K562 (cell line): ENCODE measurements around the gene FAM234A. TPM values are rescaled to one million over a fixed set of nuclear protein-coding genes. Genes with fewer than 3 reads are reported as not detected.
A peak's percentile ranks its signal among the peaks of the same experiment; 100 is the strongest.

ENCODE experiments used
- ATF7 ChIP-seq: fragments of 450-650 bp; IDR thresholded peaks from 2 replicates; pipeline ENCODE4 v1.7.1; 2014; ENCODE audit warnings: mild to moderate bottlenecking, moderate library complexity
- BRCA1 ChIP-seq, 2 experiments: fragments of 450-650 bp in 1 of 2; sonication (generic) in 1 of 2; formaldehyde crosslinking in 1 of 2; IDR thresholded peaks; 2 replicates each; pipeline versions ENCODE4 v1.5.0 to v1.6.1; 2017 to 2020; ENCODE audit warnings: mild to moderate bottlenecking in 1 of 2, missing genetic modification reagents in 1 of 2
- CAMTA2 ChIP-seq: fragments of 250-450 bp; sonication (Bioruptor Pico); conservative IDR thresholded peaks from 2 replicates; pipeline ENCODE4 v1.5.1; 2022
- DACH1 ChIP-seq: fragments of 450-650 bp; IDR thresholded peaks from 2 replicates; pipeline ENCODE4 v1.6.1; 2018; ENCODE audit not compliant: partially characterized antibody
- E2F3 ChIP-seq: fragments of 250-450 bp; sonication (Bioruptor Pico); IDR thresholded peaks from 2 replicates; pipeline ENCODE4 v1.4.0; 2020; ENCODE audit warnings: mild to moderate bottlenecking
- ELF4 ChIP-seq: fragments of 450-650 bp; formaldehyde crosslinking; IDR thresholded peaks from 2 replicates; pipeline ENCODE4 v1.4.0; 2022; ENCODE audit warnings: missing genetic modification characterization
- GABPA ChIP-seq: fragments of 200-800 bp; sonication (Bioruptor generic); conservative IDR thresholded peaks from 2 replicates; pipeline ENCODE4 v1.6.1; 2016; ENCODE audit warnings: low read depth, missing genetic modification characterization, missing compliant biosample characterization
- MIER1 ChIP-seq: fragments of 450-650 bp; IDR thresholded peaks from 2 replicates; pipeline ENCODE4 v1.6.1; 2016; ENCODE audit warnings: antibody characterized with exemption, mild to moderate bottlenecking, low read depth
- NFXL1 ChIP-seq: fragments of 450-650 bp; formaldehyde crosslinking; IDR thresholded peaks from 2 replicates; pipeline ENCODE4 v1.4.0; 2021; ENCODE audit warnings: mild to moderate bottlenecking
- POLR2AphosphoS5 ChIP-seq: IDR thresholded peaks from 2 replicates; pipeline ENCODE4 v1.6.1; 2011; ENCODE audit warnings: mild to moderate bottlenecking, low read depth, low read length, moderate library complexity; ENCODE audit not compliant: control insufficient read depth, insufficient read depth
- PPARD ChIP-seq: fragments of 250-450 bp; sonication (Bioruptor Pico); IDR thresholded peaks from 2 replicates; pipeline ENCODE4 v1.8.0; 2022; ENCODE audit warnings: inconsistent platforms, mild to moderate bottlenecking, moderate library complexity
- PURB ChIP-seq: sonication (generic); formaldehyde crosslinking; IDR thresholded peaks from 2 replicates; pipeline ENCODE4 v1.9.0; 2021; ENCODE audit warnings: low read depth, mild to moderate bottlenecking, missing genetic modification reagents
- SMC3 ChIP-seq: conservative IDR thresholded peaks from 2 replicates; pipeline ENCODE4 v1.6.1; 2011; ENCODE audit warnings: low read depth, low read length, improper control_type of control experiment; ENCODE audit not compliant: insufficient read depth
- SNRNP70 ChIP-seq: fragments of 200-400 bp; formaldehyde crosslinking; optimal IDR thresholded peaks from 2 replicates; pipeline ENCODE3; 2017; ENCODE audit warnings: low read depth, low read length
- SOX6 ChIP-seq: fragments of 450-650 bp; IDR thresholded peaks from 2 replicates; pipeline ENCODE4 v1.6.1; 2014; ENCODE audit warnings: mild to moderate bottlenecking
- TAF15 ChIP-seq: fragments of 200-400 bp; formaldehyde crosslinking; IDR thresholded peaks from 2 replicates; pipeline ENCODE4 v1.6.1; 2017; ENCODE audit warnings: mild to moderate bottlenecking, low read depth, low read length, moderate library complexity
- TOE1 ChIP-seq, 2 experiments: fragments of 450-650 bp in 1 of 2; sonication (generic) in 1 of 2; formaldehyde crosslinking in 1 of 2; IDR thresholded peaks; 2 replicates each; pipeline versions ENCODE4 v1.7.1 to v1.8.0; 2016 to 2022; ENCODE audit warnings: borderline replicate concordance in 2 of 2, mild to moderate bottlenecking in 2 of 2, antibody characterized with exemption in 1 of 2, inconsistent platforms in 1 of 2, low read depth in 1 of 2, missing genetic modification reagents in 1 of 2, moderate library complexity in 1 of 2
- ZC3H4 ChIP-seq: sonication (generic); formaldehyde crosslinking; IDR thresholded peaks from 2 replicates; pipeline ENCODE4 v1.9.0; 2021; ENCODE audit warnings: missing genetic modification reagents, borderline replicate concordance
- ZFX ChIP-seq: sonication (generic); formaldehyde crosslinking; IDR thresholded peaks from 2 replicates; pipeline ENCODE4 v1.8.0; 2022; ENCODE audit warnings: mild to moderate bottlenecking, missing genetic modification reagents, moderate library complexity
- ZNF143 ChIP-seq: sonication (generic); formaldehyde crosslinking; IDR thresholded peaks from 2 replicates; pipeline ENCODE4 v1.9.0; 2022; ENCODE audit warnings: mild to moderate bottlenecking, missing genetic modification reagents
- ZNF668 ChIP-seq: fragments of 250-450 bp; sonication (Bioruptor Pico); IDR thresholded peaks from 2 replicates; pipeline ENCODE4 v1.8.0; 2022; ENCODE audit warnings: mild to moderate bottlenecking, inconsistent platforms
- polyA plus RNA-seq, 8 experiments: library from polyadenylated mRNA; depleted of rRNA in 4 of 8; stranded (reverse) in 5 of 8; unstranded in 3 of 8; fragments of >200 nt; fragmentation: Nextera tagmentation in 2 of 8; fragmentation: Illumina TruSeq in 1 of 8; extraction: Ambion mirVana in 2 of 8; extraction: Trizol in 1 of 8; gene quantifications; 2 replicates each; pipeline versions ENCODE4 v1.2.1 to v1.2.3, GENCODE V29; 2011 to 2014; ENCODE audit warnings: inconsistent platforms in 1 of 8, missing spikeins in 1 of 8
- total RNA-seq, 7 experiments: library from RNA; depleted of rRNA in 6 of 7; stranded (reverse); fragments of >200 nt in 6 of 7; fragmentation: Illumina TruSeq in 2 of 7; extraction: Trizol in 2 of 7; gene quantifications; 2 replicates each; pipeline versions ENCODE4 v1.2.1 to v1.2.3, GENCODE V29; 2011 to 2021; ENCODE audit warnings: low replicate concordance in 1 of 7
- TF ChIP-seq, protein P1 (sequence below): fragments of 250-450 bp; sonication (Bioruptor Pico); IDR thresholded peaks from 2 replicates; pipeline ENCODE4 v1.5.0; 2021
- TF ChIP-seq, protein P2 (sequence below): sonication (generic); formaldehyde crosslinking; IDR thresholded peaks from 2 replicates; pipeline ENCODE4 v1.9.0; 2022; ENCODE audit warnings: mild to moderate bottlenecking, missing genetic modification reagents
- TF ChIP-seq, protein P3 (sequence below): sonication (generic); formaldehyde crosslinking; IDR thresholded peaks from 2 replicates; pipeline ENCODE4 v1.8.1; 2023; ENCODE audit warnings: mild to moderate bottlenecking, missing genetic modification reagents, moderate library complexity
- TF ChIP-seq, protein P4 (sequence below): fragments of 450-650 bp; IDR thresholded peaks from one replicate; pipeline ENCODE4 v1.6.1; 2018; ENCODE audit warnings: mild to moderate bottlenecking, moderate library complexity; ENCODE audit not compliant: partially characterized antibody

FAM234A gene
- total and polyA plus RNA-seq, 9 of the 15 experiments (the other 6 are each of a cell fraction or from before 2014, with no cell fraction given) = 1.0 to 47.9 (median 15.0) TPM

DNA sequence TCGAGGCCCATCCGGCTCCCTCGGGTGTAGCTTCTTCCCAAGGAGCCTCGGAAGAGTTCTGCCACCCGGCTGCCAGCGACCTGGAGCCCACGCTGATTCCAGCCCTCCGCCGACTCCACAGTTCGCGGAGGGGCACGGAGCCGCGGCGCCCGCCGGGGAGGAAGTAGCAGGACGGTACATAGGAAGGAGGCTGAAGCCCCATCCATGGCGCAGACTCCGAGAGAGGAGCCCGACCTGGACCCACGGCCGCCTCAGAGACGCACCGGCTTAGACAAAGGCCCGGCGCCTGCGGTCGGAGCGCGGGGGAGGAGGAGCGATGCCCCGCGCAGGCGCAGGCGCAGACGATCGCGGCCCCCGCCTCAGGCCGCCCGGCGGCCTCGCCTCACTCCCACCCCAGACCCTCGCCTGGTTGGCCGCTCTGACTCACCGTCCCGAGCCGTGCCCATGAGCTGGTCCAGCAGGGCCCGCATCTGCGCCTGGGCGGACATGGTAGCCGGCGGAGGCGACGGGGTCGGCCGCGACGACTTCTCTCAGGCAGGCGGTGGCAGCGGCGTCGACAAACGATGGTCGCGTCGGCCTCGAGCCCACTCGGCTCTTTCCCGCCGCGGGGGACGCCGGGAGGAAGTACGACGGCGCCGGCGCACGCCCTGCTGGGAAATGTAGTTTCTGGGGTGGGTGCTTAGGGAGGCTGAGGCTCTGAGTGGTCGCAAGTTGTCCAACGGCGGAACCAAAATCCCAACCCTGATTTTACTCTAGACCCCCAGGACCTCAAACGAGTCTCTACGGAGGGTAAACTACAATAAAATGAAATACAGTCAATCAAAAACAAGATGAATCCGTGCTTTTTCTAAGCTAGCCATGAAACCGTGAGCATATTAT, 5.5 kb upstream of the FAM234A start, which contains the start of gene LUC7L (continued):
- TF ChIP-seq SMC3 (no peak), PURB (CRISPR knock-in tag) (no peak), PPARD (CRISPR knock-in tag) (no peak), ZNF143 (CRISPR knock-in tag) (peak; percentile 99), CAMTA2 (CRISPR knock-in tag) (no peak), SOX6 (no peak; the same call in 1 of the 2 replicates), ELF4 (CRISPR knock-in tag) (no peak), ZFX (CRISPR knock-in tag) (peak; percentile 100), ZC3H4 (CRISPR knock-in tag) (no peak), GABPA (tag) (peak; percentile 97), TOE1 (IDR thresholded peaks at IDR 0.05; ENCODE audit: borderline replicate concordance) (peak; percentile 59; the same call in 1 of the 2 replicates), TOE1 (CRISPR knock-in tag; IDR thresholded peaks at IDR 0.05; ENCODE audit: borderline replicate concordance, low read depth) (no peak), TAF15 (no peak), MIER1 (no peak), ZNF668 (CRISPR knock-in tag) (peak; percentile 15; the same call in 1 of the 2 replicates), NFXL1 (CRISPR knock-in tag) (no peak), SNRNP70 (no peak), BRCA1 (IDR thresholded peaks at IDR 0.05) (no peak), BRCA1 (CRISPR knock-in tag; IDR thresholded peaks at IDR 0.05) (no peak), ATF7 (peak; percentile 85), DACH1 (no peak), POLR2AphosphoS5 (peak; percentile 92), E2F3 (CRISPR knock-in tag) (peak; percentile 87)
- TF ChIP-seq, protein P1, sequence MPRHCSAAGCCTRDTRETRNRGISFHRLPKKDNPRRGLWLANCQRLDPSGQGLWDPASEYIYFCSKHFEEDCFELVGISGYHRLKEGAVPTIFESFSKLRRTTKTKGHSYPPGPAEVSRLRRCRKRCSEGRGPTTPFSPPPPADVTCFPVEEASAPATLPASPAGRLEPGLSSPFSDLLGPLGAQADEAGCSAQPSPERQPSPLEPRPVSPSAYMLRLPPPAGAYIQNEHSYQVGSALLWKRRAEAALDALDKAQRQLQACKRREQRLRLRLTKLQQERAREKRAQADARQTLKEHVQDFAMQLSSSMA = no peak
- TF ChIP-seq, protein P2, sequence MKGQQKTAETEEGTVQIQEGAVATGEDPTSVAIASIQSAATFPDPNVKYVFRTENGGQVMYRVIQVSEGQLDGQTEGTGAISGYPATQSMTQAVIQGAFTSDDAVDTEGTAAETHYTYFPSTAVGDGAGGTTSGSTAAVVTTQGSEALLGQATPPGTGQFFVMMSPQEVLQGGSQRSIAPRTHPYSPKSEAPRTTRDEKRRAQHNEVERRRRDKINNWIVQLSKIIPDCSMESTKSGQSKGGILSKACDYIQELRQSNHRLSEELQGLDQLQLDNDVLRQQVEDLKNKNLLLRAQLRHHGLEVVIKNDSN (CRISPR knock-in tag) = no peak; the same call in 1 of the 2 replicates
- TF ChIP-seq, protein P3, sequence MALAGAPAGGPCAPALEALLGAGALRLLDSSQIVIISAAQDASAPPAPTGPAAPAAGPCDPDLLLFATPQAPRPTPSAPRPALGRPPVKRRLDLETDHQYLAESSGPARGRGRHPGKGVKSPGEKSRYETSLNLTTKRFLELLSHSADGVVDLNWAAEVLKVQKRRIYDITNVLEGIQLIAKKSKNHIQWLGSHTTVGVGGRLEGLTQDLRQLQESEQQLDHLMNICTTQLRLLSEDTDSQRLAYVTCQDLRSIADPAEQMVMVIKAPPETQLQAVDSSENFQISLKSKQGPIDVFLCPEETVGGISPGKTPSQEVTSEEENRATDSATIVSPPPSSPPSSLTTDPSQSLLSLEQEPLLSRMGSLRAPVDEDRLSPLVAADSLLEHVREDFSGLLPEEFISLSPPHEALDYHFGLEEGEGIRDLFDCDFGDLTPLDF (CRISPR knock-in tag) = peak; percentile 93
- TF ChIP-seq, protein P4, sequence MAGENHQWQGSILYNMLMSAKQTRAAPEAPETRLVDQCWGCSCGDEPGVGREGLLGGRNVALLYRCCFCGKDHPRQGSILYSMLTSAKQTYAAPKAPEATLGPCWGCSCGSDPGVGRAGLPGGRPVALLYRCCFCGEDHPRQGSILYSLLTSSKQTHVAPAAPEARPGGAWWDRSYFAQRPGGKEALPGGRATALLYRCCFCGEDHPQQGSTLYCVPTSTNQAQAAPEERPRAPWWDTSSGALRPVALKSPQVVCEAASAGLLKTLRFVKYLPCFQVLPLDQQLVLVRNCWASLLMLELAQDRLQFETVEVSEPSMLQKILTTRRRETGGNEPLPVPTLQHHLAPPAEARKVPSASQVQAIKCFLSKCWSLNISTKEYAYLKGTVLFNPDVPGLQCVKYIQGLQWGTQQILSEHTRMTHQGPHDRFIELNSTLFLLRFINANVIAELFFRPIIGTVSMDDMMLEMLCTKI = no peak
